Right lobe of liver (tissue), 4 donors: ENCODE measurements around the gene SAFB2.

Experiments used
- CTCF ChIP-seq, 4 donors: fragments of 200-600 bp in 3 of 4; fragments of 450-650 bp in 1 of 4; IDR thresholded peaks; one replicate each; pipeline versions ENCODE4 v1.5.1 to v1.8.0; 2016 to 2022; ENCODE audit warnings: antibody characterized with exemption in 4 of 4, mild to moderate bottlenecking in 2 of 4
- POLR2A ChIP-seq: fragments of 450-650 bp; IDR thresholded peaks from one replicate; pipeline ENCODE4 v1.6.1; 2017; ENCODE audit warnings: antibody characterized with exemption, mild to moderate bottlenecking
- donor health status: DM: no; HTN: no; CAD: no.
- donor health status: DM: no; HTN: no; CAD: no.
- donor health status: DM: no; HTN: yes; CAD: no.

GRCh38 chr19:5628461-5628860 lies 5.9 kb upstream of the SAFB2 start:
- TF ChIP-seq CTCF (IDR thresholded peaks at IDR 0.05) (no peak), POLR2A (no peak)
